WERI-Rb-1 (cell line): ENCODE results near the gene PABPN1L.

Source experiments
- DNase-seq: peaks from one replicate; pipeline ENCODE4 v3.0.0-alpha.2; 2020
- H3K27ac ChIP-seq: fragments of 250-450 bp; sonication (Bioruptor Pico); 2 replicates; pipeline ENCODE4 v1.5.1; 2020; ENCODE audit warnings: mild to moderate bottlenecking, moderate library complexity
- H3K27me3 ChIP-seq: fragments of 250-450 bp; sonication (Bioruptor Pico); 2 replicates; pipeline ENCODE4 v1.5.1; 2021; ENCODE audit warnings: mild to moderate bottlenecking, low read depth, moderate library complexity; ENCODE audit not compliant: insufficient read depth, severe bottlenecking
- H3K36me3 ChIP-seq: fragments of 250-450 bp; sonication (Bioruptor Pico); 2 replicates; pipeline ENCODE4 v1.5.1; 2020; ENCODE audit warnings: mild to moderate bottlenecking, moderate library complexity
- H3K4me3 ChIP-seq: 2 replicates; pipeline ENCODE4 v1.5.1; 2011; ENCODE audit warnings: low read depth, mild to moderate bottlenecking, control low read depth, low read length
- H3K9me3 ChIP-seq: fragments of 250-450 bp; sonication (Bioruptor Pico); 2 replicates; pipeline ENCODE4 v1.5.1; 2021; ENCODE audit warnings: mild to moderate bottlenecking, moderate library complexity; ENCODE audit not compliant: severe bottlenecking
- TF ChIP-seq, protein P1 (sequence below): IDR thresholded peaks from 2 replicates; pipeline ENCODE4 v1.5.1; 2011; ENCODE audit warnings: low read depth, mild to moderate bottlenecking, control low read depth, inconsistent platforms, low read length

The PABPN1L gene

DNA sequence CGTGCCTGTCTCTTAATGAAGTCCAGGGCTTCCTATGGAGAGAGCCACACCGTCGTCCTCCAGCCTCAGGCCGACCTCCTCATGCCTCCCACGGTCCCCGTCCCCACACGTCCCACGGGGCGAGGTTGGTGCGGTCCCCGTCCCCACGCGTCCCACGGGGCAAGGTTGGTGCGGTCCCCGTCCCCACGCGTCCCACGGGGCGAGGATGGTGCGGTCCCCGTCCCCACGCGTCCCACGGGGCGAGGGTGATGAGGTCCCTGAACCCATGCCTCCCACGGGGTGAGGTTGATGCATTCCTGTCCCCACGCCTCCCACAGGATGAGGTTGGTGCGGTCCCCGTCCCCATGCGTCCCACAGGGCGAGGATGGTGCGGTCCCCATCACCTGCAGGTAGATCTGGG lies 30.6 kb downstream of the PABPN1L start:
- no peaks in the 10 kb centered on the region for H3K9me3 ChIP-seq
- no peak overlapping the region for H3K4me3 ChIP-seq
- H3K27me3 ChIP-seq: no peaks in the 10 kb centered on the region
- TF ChIP-seq, protein P1, sequence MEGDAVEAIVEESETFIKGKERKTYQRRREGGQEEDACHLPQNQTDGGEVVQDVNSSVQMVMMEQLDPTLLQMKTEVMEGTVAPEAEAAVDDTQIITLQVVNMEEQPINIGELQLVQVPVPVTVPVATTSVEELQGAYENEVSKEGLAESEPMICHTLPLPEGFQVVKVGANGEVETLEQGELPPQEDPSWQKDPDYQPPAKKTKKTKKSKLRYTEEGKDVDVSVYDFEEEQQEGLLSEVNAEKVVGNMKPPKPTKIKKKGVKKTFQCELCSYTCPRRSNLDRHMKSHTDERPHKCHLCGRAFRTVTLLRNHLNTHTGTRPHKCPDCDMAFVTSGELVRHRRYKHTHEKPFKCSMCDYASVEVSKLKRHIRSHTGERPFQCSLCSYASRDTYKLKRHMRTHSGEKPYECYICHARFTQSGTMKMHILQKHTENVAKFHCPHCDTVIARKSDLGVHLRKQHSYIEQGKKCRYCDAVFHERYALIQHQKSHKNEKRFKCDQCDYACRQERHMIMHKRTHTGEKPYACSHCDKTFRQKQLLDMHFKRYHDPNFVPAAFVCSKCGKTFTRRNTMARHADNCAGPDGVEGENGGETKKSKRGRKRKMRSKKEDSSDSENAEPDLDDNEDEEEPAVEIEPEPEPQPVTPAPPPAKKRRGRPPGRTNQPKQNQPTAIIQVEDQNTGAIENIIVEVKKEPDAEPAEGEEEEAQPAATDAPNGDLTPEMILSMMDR: no peak
- no peak for DNase-seq
- no peak overlapping the region for H3K27ac ChIP-seq
- no peaks in the 10 kb centered on the region for H3K36me3 ChIP-seq

DNA sequence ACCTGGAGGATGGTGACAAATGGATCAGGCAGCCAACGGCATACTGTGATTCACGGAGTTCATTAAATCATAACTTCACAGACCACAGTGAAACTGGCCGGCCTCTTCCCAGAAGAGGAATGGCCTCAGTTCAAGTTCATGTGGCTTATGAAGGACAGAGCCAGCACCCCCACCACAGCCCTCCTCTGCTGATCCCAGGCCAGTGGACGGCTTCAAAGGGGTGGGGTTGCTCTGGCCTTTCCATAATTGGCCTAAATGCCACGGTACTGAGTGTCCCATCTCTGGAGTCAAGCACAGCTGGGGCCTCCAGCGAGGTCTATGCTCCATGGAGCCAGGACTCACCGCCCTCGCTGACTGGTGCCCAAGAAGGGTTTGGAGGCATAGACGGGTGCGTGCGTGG lies 31.1 kb downstream of the PABPN1L start:
- H3K27me3 ChIP-seq: no peaks in the 10 kb centered on the region
- no peaks in the 10 kb centered on the region for H3K9me3 ChIP-seq
- DNase-seq: no peak
- H3K36me3 ChIP-seq: no peaks in the 10 kb centered on the region
- TF ChIP-seq, protein P1: no peak
- no peak overlapping the region for H3K4me3 ChIP-seq
- no peak overlapping the region for H3K27ac ChIP-seq

DNA sequence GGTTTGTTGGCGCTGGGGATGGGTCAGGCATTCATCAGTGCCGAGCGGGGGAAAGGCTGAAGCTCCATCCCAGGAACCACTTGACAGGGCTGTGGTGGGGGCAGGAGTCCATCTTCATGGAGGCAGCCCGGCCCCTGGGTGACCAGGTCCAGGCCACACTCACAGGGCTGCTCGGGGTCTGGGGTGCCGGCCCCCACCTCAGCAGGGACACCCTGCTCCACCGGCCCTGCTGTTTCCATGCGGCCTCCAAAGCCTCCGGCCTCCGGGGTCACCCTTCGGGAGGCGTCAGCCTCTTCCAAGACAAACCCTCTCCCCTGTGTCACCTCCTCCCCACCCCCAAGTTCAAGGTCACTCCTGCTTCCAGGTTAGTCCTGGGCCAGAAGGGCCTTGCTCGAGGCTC lies 31.8 kb downstream of the PABPN1L start:
- Histone ChIP-seq H3K9me3 (no peaks in the 10 kb centered on the region), H3K4me3 (no peak overlapping the region), H3K27ac (no peak overlapping the region), H3K36me3 (no peaks in the 10 kb centered on the region), H3K27me3 (no peaks in the 10 kb centered on the region)
- TF ChIP-seq, protein P1: no peak
- no peak for DNase-seq

DNA sequence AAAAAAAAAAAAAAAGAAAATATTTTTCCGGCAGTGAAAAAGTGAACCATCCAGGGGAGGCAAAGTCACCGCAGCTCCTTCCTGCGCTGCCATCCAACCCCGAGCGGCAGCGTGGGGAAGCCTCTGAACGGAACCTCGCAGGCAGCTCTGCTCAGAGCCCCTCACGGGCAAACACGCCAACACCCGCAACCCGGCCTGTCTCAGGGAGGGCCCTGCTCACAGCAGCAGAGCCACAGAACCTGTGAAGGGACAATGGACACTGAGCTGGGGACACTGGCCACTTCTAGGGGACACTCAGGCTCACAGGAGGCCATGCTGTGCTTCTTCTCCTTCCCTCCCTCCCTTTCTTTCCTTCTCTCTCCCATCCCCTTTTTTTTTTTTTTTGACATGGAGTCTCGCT lies 33.4 kb downstream of the PABPN1L start:
- H3K27me3 ChIP-seq: no peaks in the 10 kb centered on the region
- no peak for DNase-seq
- no peak overlapping the region for H3K27ac ChIP-seq
- H3K36me3 ChIP-seq: no peaks in the 10 kb centered on the region
- TF ChIP-seq, protein P1: no peak
- no peaks in the 10 kb centered on the region for H3K9me3 ChIP-seq
- no peak overlapping the region for H3K4me3 ChIP-seq

DNA sequence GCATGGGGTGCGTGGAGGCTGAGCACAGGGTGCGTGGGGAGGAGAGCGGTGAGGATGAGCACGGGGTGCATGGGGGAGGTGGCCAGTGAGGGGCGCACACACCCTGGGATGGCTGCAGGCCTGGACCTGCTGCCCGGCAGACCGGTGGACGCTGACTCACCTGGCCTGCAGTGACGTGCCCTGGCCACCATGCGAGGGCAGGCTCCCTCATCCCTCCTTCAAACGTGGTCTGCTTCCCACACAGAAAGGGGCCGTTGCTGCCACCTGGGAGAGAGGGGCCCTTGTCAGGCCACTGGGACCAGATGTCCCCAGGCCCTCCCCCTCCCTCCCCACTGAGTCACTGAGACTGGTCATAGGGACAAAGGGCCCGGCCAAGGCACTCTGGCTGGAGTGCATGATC lies 34.6 kb downstream of the PABPN1L start:
- TF ChIP-seq, protein P1: peak; percentile 49

DNA sequence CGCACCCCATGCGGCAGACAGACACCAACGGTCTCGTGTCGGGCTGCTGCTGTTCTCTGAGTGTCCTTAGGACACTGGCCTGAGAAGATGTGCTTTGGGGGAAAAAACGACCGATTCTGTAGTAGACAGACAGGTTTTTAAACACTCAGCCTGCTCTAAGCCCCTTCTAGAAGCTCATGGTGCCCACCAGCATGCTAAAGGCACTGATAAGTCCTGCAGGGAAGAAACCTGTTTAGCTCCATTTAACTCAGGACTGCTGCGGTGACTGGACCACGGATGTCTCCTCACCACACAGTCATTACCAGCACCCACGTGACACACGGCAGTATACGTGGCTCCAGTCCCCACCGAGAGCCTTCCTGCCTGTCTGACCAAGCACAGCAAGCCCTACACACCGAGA lies 35.7 kb downstream of the PABPN1L start:
- no peaks in the 10 kb centered on the region for H3K36me3 ChIP-seq
- TF ChIP-seq, protein P1: no peak

More for the DNA sequence above, 34.6 kb downstream of the PABPN1L start:
- Histone ChIP-seq H3K27me3 (no peaks in the 10 kb centered on the region), H3K9me3 (no peaks in the 10 kb centered on the region), H3K27ac (no peak overlapping the region), H3K36me3 (no peaks in the 10 kb centered on the region), H3K4me3 (no peak overlapping the region)
- DNase-seq: peak; percentile 37

More for the DNA sequence above, 35.7 kb downstream of the PABPN1L start:
- Histone ChIP-seq H3K27ac (no peak overlapping the region), H3K27me3 (no peaks in the 10 kb centered on the region), H3K4me3 (no peak overlapping the region), H3K9me3 (no peaks in the 10 kb centered on the region)
- DNase-seq: no peak
